MCF 10A (cell line): ENCODE results near the gene SPIN2A. TPM values are rescaled to one million over a fixed set of nuclear protein-coding genes. Genes with fewer than 3 reads are reported as not detected.

Experiments
- total RNA-seq: library from RNA; stranded (reverse); gene quantifications from 2 replicates; pipeline ENCODE4 v1.2.3, GENCODE V29; 2022

The SPIN2A gene
- total RNA-seq, 1 experiment from 2014 or later = 0.44 TPM

Other genes with a start within 250 kb of the SPIN2A start
- gene SPIN3, start 141.9 kb downstream of the SPIN2A start, total RNA-seq = 22.5 and 22.7 TPM in 2 replicates
- gene SPIN2B, start 15.8 kb downstream of the SPIN2A start, total RNA-seq = 7.2 and 9.5 TPM in 2 replicates
- gene FAAH2, start 149.3 kb upstream of the SPIN2A start, total RNA-seq = 1.7 and 3.1 TPM in 2 replicates